T-cell (primary cell): ENCODE measurements around the gene FUZ. TPM values are rescaled to one million over a fixed set of nuclear protein-coding genes. Genes with fewer than 3 reads are reported as not detected.

Source experiments
- ATAC-seq, 4 experiments: fragments of 200-7000 bp in 3 of 4; fragments of 150-1000 bp in 1 of 4; cut with Tn5 transposase; replicated peaks in 1 of 4; 1 replicate in 3 of 4; 2 replicates in 1 of 4; pipeline ENCODE4 v1.10.0; 2021; ENCODE audit warnings: moderate library complexity in 3 of 4, mild to moderate bottlenecking in 2 of 4, moderate number of reproducible peaks in 1 of 4
- CTCF ChIA-PET, 2 donors: fragments of 300-600 bp; sonication (Branson Sonifier 250); formaldehyde crosslinking; loops; one replicate each; lab custom pipeline; 2022; ENCODE audit warnings: antibody characterized with exemption in 2 of 2; lab: Charles Lee
- POLR2A ChIA-PET, 2 donors: fragments of 300-600 bp; sonication (Branson Sonifier 250); formaldehyde crosslinking; loops; one replicate each; lab custom pipeline; 2022; ENCODE audit warnings: antibody characterized with exemption in 2 of 2; lab: Charles Lee
- DNase-seq, 35 experiments: peaks; one replicate each; pipeline versions ENCODE4 v3.0.0 to v3.0.0-alpha.2; 2013 to 2023
- H3K27ac ChIP-seq: one replicate; pipeline ENCODE4 v1.5.1; 2013; ENCODE audit warnings: low read length
- H3K27me3 ChIP-seq, 2 experiments: replicated peaks in 1 of 2; 1 replicate in 1 of 2; 2 replicates in 1 of 2; pipeline versions ENCODE4 v1.6.1 to v1.7.0; 2013; ENCODE audit warnings: low read length in 1 of 2, mixed read lengths in 1 of 2; ENCODE audit not compliant: control insufficient read depth in 2 of 2, insufficient read depth in 2 of 2; ENCODE audit errors: extremely low read depth in 1 of 2
- H3K36me3 ChIP-seq, 2 donors: 1 replicate in 1 of 2; 2 replicates in 1 of 2; pipeline versions ENCODE4 v1.6.1 to v1.7.0; 2013; ENCODE audit warnings: low read length in 1 of 2; ENCODE audit not compliant: control insufficient read depth in 2 of 2, insufficient read depth in 1 of 2; ENCODE audit errors: extremely low read depth in 1 of 2
- H3K4me1 ChIP-seq, 2 experiments: 1 replicate in 1 of 2; 2 replicates in 1 of 2; pipeline versions ENCODE4 v1.6.1 to v1.7.0; 2013; ENCODE audit warnings: low read length in 2 of 2, mixed read lengths in 1 of 2; ENCODE audit not compliant: insufficient read depth in 2 of 2, control insufficient read depth in 1 of 2; ENCODE audit errors: extremely low read depth in 1 of 2
- H3K4me3 ChIP-seq, 2 donors: 1 replicate in 1 of 2; 2 replicates in 1 of 2; pipeline versions ENCODE4 v1.5.1 to v1.7.0; 2013; ENCODE audit warnings: mild to moderate bottlenecking in 2 of 2, low read length in 1 of 2, moderate library complexity in 1 of 2; ENCODE audit not compliant: control insufficient read depth in 1 of 2; ENCODE audit errors: extremely low read depth in 1 of 2
- H3K9me3 ChIP-seq: 2 replicates; pipeline ENCODE4 v1.7.0; 2013
- H3K27ac Mint-ChIP-seq, 2 donors: one replicate each; pipeline ENCODE4 v1.8.0; 2020 to 2021; ENCODE audit warnings: mild to moderate bottlenecking in 2 of 2, mixed read lengths in 2 of 2
- H3K27me3 Mint-ChIP-seq, 2 donors: one replicate each; pipeline ENCODE4 v1.8.0; 2021 to 2022; ENCODE audit warnings: mixed read lengths in 2 of 2
- H3K36me3 Mint-ChIP-seq: one replicate; pipeline ENCODE4 v1.8.0; 2021; ENCODE audit warnings: mixed read lengths
- H3K4me1 Mint-ChIP-seq, 3 donors: one replicate each; pipeline ENCODE4 v1.8.0; 2020 to 2022; ENCODE audit warnings: mixed read lengths in 3 of 3, mild to moderate bottlenecking in 1 of 3
- H3K4me3 Mint-ChIP-seq, 3 donors: one replicate each; pipeline ENCODE4 v1.8.0; 2020 to 2022; ENCODE audit warnings: mild to moderate bottlenecking in 3 of 3, mixed read lengths in 3 of 3, moderate library complexity in 3 of 3
- H3K9me3 Mint-ChIP-seq, 3 donors: one replicate each; pipeline ENCODE4 v1.8.0; 2020 to 2022; ENCODE audit warnings: mixed read lengths in 3 of 3
- WGBS: methylation state at CpG from one replicate; pipeline ENCODE4 v1.1.5; 2013; ENCODE audit warnings: missing lambda C conversion rate; ENCODE audit not compliant: insufficient coverage; 5-methylcytosine and 5-hydroxymethylcytosine counted together
- total RNA-seq, 35 experiments: library from RNA in 6 of 35; stranded (reverse) in 6 of 35; fragments of 120-200 nt in 1 of 35; gene quantifications; one replicate each; pipeline versions ENCODE4 v1.2.1 to v1.2.4 and lab custom pipeline; 2013 to 2026

The FUZ gene
- total RNA-seq, 5 donors from 2014 or later (not counting 1 experiment from before 2014, with no cell fraction given): 12.8 to 31.2 (median 23.7) TPM

DNA sequence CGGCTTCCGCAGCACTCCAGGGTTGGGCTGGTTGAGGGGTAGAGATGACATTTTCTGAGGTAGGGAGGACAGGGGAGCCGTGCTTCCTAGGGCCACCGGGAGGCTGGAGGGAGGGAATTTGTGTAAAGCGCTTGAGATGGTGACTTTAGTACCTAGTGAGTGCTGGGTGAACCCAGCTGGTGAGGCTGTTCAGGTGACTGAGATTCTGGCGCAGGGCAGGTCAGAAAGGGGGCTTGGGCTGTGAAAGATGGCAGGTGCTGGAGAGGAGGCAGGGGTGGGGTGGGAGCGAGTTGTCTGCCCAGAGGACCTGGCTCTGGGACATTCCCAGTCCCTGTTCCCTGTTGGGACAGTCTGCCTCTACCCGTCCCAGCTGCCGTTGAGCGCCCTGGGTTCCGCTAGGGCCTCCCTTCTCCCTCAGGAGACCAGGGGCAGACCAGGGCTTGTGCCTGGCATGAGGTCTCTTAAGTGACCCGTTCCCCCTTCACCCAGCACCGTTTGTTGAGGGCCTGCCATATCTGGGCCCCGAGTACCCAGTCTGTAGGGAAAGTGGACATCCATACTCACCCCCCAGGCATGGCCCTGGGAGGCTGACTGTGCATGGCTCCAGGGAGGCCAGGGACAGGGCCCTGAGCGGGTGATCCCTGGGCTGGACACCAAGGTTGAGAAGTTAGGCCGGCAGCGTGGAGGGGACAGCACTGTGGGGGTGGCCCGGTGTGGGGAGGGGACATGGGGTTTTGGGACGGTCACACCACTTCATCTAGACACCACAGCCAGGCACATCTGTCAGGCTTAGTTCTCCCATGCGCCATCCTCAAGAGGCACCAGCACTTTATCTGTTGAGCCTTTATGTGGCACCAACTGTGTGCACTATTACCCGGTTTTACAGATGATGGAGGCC lies 42.8 kb upstream of the FUZ start:
- H3K27me3 Mint-ChIP-seq: no peaks in the 10 kb centered on the region
- H3K36me3 Mint-ChIP-seq: peaks cover 8% of the 10 kb centered on the region
- H3K27ac ChIP-seq: no peak overlapping the region
- no peaks in the 10 kb centered on the region for H3K27me3 ChIP-seq
- H3K9me3 Mint-ChIP-seq: no peaks in the 10 kb centered on the region
- peak overlapping the region in 1 of 2 donors; percentile 16 for H3K27ac Mint-ChIP-seq
- no peak for DNase-seq
- ATAC-seq: no peak
- 93% methylated on average over 12 of the region's 21 CpGs for WGBS
- ChIA-PET POLR2A (no interaction called here), CTCF (no interaction called here)
- H3K4me3 Mint-ChIP-seq: no peak overlapping the region
- peaks cover 10 to 23% of the 10 kb centered on the region in 2 experiments for H3K4me1 ChIP-seq
- H3K9me3 ChIP-seq: no peaks in the 10 kb centered on the region
- H3K4me1 Mint-ChIP-seq: peaks cover 10 to 20% (median 19%) of the 10 kb centered on the region in 3 donors
- H3K36me3 ChIP-seq: peaks cover 28 to 35% of the 10 kb centered on the region in 2 donors
- no peak overlapping the region for H3K4me3 ChIP-seq

DNA sequence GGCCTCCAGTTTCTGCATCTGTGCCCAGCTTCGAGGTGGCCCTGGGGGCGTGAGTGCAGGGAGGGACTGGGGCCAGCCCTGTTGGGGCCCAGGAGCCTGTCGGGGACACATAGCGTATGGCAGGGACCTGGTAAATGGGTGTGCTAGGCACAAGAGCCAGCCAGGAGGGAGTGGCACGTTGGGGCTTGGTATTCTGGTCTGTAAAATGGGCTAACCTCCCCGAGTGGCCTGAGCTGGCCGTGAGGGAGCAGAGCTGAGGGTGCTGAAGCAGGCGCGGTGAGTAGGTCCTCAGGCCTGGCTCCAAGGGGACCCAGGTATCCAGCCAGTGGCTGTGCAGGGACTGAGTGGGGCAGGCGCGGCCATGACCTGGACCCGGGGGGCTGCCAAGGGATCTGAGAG lies 42.2 kb upstream of the FUZ start:
- Mint-ChIP-seq H3K4me3 (no peak overlapping the region), H3K27ac (peak overlapping the region in 1 of 2 donors; percentile 31), H3K27me3 (no peaks in the 10 kb centered on the region), H3K36me3 (peaks cover 4% of the 10 kb centered on the region), H3K9me3 (no peaks in the 10 kb centered on the region), H3K4me1 (peaks cover 12 to 21% (median 20%) of the 10 kb centered on the region in 3 donors)
- WGBS: 89% methylated on average over 11 of the region's 12 CpGs
- POLR2A ChIA-PET: no interaction called here
- Histone ChIP-seq H3K36me3 (peaks cover 24 to 29% of the 10 kb centered on the region in 2 donors), H3K27me3 (no peaks in the 10 kb centered on the region), H3K9me3 (no peaks in the 10 kb centered on the region), H3K4me3 (no peak overlapping the region), H3K4me1 (peaks cover 10 to 25% of the 10 kb centered on the region in 2 experiments), H3K27ac (no peak overlapping the region)
- no peak for DNase-seq
- ATAC-seq: no peak
- CTCF ChIA-PET: no interaction called here

DNA sequence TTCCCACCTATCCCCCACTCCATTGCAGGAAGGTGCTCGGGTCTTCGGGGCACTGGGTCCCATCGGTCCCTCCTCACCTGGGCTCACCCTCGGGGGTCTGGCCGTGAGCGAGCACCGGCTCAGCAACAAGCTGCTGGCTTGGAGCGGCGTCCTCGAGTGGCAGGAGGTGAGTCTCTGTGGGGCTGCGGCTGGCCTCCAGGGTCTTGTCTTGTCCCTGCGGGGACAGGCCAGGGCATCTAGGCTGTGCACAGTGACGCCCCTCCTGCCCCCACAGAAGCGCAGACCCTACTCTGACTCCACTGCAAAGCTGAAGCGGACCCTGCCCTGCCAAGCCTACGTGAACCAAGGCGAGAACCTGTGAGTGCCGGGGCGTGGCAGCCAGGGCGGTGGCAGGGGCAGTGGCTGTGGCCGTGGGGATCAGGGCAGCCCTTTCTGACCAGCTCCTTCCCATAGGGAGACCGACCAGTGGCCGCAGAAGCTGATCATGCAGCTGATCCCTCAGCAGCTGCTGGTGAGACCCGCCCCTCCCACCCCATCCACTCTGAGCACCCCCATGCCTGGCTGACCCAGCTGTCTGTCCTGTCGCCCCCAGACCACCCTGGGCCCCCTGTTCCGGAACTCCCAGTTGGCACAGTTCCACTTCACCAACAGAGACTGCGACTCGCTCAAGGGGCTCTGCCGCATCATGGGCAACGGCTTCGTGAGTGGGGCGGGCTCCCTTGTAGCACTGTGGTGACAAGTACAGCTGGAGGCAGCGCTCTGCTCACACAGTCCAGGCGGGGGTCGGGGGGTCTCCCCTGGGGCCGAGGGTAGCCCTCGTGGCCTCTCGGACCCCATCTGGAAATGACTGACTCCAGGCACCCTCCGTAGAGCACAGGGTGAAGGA lies 41.5 kb upstream of the FUZ start:
- peaks cover 10 to 30% of the 10 kb centered on the region in 2 experiments for H3K4me1 ChIP-seq
- no peak overlapping the region for H3K27ac Mint-ChIP-seq
- peaks cover 4% of the 10 kb centered on the region for H3K36me3 Mint-ChIP-seq
- no peak overlapping the region for H3K4me3 Mint-ChIP-seq
- H3K4me1 Mint-ChIP-seq: peaks cover 17 to 27% (median 26%) of the 10 kb centered on the region in 3 donors
- H3K27ac ChIP-seq: no peak overlapping the region
- POLR2A ChIA-PET: no interaction called here
- peaks cover 24% of the 10 kb centered on the region in 2 donors for H3K36me3 ChIP-seq
- H3K27me3 Mint-ChIP-seq: no peaks in the 10 kb centered on the region
- DNase-seq (no peak), ATAC-seq (no peak)
- H3K9me3 ChIP-seq: no peaks in the 10 kb centered on the region
- H3K4me3 ChIP-seq: no peak overlapping the region
- WGBS: 93% methylated on average over 33 of the region's 39 CpGs
- H3K9me3 Mint-ChIP-seq: no peaks in the 10 kb centered on the region
- H3K27me3 ChIP-seq: no peaks in the 10 kb centered on the region
- CTCF ChIA-PET: no interaction called here

DNA sequence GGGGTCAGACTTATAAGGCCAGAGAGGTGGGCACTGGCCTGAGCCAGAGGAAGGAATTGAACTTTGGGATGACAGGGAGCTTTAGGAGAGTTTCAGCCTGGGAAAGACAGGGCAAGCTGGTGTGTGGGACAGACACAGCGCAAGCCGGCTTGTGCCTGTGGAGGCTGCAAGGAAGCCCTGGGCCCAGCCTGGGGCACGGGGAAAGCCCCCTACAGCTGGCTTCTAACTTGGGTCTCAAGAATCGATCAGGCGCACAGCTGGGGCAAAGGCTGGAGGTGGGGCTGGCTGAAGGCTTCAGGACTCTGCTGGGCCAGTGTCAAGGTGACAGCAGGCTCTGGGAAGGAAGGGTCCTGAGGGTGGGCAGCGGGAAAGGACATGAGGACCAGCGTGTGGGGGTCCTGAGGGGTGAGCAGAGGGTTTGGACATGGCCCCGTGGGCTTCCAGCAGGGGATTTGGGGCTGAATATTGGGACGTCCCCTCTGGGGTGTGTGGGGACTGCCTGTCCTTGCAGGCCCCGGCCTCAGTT lies 40.8 kb upstream of the FUZ start:
- POLR2A ChIA-PET: interaction anchor here in 1 of 2 donors (0.7 kb wide), 1 partner anchor 16 kb away, joined by 6 read pairs; no protein-coding TSS in a partner anchor
- Histone ChIP-seq H3K27ac (no peak overlapping the region), H3K36me3 (peaks cover 19 to 24% of the 10 kb centered on the region in 2 donors), H3K4me3 (no peak overlapping the region), H3K27me3 (no peaks in the 10 kb centered on the region), H3K4me1 (peaks cover 10 to 30% of the 10 kb centered on the region in 2 experiments), H3K9me3 (no peaks in the 10 kb centered on the region)
- no peak for ATAC-seq
- H3K36me3 Mint-ChIP-seq: peaks cover 6% of the 10 kb centered on the region
- WGBS: 91% methylated on average over 6 of the region's 10 CpGs
- CTCF ChIA-PET: no interaction called here
- H3K27me3 Mint-ChIP-seq: no peaks in the 10 kb centered on the region
- peak overlapping the region; percentile 50 to 86 (median 55) for H3K4me3 Mint-ChIP-seq
- H3K9me3 Mint-ChIP-seq: peaks cover 0 to 4% (median 4%) of the 10 kb centered on the region in 3 donors
- H3K27ac Mint-ChIP-seq: peak overlapping the region in 1 of 2 donors; percentile 66
- DNase-seq: no peak
- peaks cover 22 to 31% (median 31%) of the 10 kb centered on the region in 3 donors for H3K4me1 Mint-ChIP-seq

DNA sequence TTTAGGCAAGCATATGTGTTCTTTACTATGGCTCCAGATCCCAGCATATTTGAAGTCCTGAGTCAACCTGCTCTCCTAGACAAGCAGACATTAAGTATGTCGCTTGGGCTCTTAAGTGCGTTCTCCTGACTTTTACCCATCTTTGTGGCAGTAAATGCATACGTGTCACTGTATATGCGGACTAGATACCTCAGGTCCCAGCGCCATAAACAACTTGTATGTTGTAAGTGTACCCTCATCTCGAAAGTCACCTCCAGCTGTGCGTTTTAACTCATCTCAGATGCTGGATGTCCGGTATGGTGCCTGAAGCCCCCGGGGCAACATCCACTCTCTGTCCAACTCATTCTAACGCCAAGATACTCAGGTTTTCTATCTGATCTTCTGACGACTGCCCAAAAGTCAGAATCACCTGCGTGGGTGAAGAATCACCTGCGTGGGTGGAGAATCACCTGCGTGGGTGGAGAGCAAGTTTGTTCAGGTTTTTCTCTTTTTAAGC lies 39.6 kb upstream of the FUZ start:
- Histone ChIP-seq H3K9me3 (no peaks in the 10 kb centered on the region), H3K4me3 (peak overlapping the region in 1 of 2 donors; percentile 79), H3K27ac (no peak overlapping the region), H3K27me3 (no peaks in the 10 kb centered on the region), H3K4me1 (peaks cover 10 to 37% of the 10 kb centered on the region in 2 experiments), H3K36me3 (peaks cover 11 to 20% of the 10 kb centered on the region in 2 donors)
- Mint-ChIP-seq H3K27ac (peak overlapping the region; percentile 79 to 80), H3K9me3 (peaks cover 0 to 5% (median 5%) of the 10 kb centered on the region in 3 donors), H3K36me3 (peaks cover 4% of the 10 kb centered on the region), H3K4me1 (peaks cover 32 to 42% (median 41%) of the 10 kb centered on the region in 3 donors), H3K4me3 (peak overlapping the region; percentile 77 to 86 (median 85)), H3K27me3 (no peaks in the 10 kb centered on the region)
- CTCF ChIA-PET: interaction anchor here in 1 of 2 donors (0.7 kb wide), 1 partner anchor 18 kb away, joined by 5 read pairs; no protein-coding TSS in a partner anchor
- 78% methylated on average over 7 of the region's 14 CpGs for WGBS
- POLR2A ChIA-PET: no interaction called here
- ATAC-seq: no peak
- DNase-seq: no peak
